HG03460 (cell line): ENCODE measurements around the gene PCBD1.

ENCODE experiments used
- ATAC-seq: cut with Tn5 transposase; IDR thresholded peaks from one replicate; pipeline ENCODE4 v1.9.1; 2021; ENCODE audit not compliant: unreplicated experiment

The PCBD1 gene

DNA sequence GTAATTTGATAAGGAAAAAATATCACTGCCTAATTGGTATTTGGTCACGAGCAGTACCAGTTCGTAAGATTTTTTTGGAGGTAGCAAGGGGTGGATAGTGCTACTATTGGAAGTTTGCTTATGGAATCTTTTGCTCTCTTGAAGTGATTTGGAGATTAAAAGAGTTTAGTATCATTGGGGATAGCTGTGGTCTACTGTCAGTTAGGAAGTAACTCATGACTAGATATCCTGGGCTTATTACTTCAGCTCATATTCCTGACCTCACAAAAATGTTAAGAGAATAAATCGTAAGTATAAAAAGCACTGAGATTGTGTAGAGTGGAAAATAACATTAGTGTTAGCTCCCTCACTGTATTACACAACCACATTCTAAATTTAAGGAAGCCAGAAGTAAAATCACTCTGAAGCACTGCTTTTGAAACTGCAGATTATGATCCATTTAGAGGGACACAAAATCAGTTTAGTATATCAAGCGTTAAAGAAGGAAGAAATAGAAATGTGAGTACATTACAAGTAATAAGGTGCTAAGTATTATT lies 50.0 kb downstream of the PCBD1 start:
- ATAC-seq = no peak

DNA sequence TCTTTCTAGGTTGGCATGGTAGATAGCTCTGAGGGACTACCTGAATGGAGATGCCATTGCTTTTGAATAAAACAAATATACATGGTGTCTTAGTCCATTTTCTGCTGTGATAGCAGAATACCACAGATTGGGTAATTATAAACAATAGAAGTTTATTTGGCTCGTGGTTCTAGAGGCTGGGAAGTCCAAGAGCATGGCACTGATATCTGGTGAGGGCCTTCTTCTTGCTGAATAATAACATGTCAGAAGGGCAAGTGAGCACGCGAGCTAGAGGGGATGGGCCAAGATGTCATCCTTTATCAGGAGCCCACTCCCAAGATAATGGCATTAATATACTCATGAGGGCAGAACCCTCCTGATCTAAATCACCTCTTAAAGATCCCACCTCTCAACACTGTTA lies 50.7 kb downstream of the PCBD1 start:
- no peak for ATAC-seq

DNA sequence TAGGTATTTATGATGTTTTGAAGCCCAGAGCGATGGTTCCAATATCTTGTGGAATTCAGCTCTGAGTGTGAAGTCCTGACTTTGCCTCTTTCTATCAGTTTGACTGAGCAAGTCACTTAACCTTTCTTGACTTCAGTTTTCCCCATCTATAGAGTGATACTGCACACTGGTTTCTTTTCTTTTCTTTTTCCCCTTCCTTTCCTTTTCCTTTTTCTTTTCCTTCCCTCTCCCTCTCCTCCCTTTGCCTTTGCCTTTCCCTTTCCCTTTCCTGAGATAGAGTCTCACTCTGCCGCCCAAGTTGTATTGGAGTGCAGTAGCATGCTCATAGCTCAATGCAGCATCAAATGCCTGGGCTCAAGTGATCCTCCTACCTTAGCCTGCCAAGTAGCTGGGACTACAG lies 52.0 kb downstream of the PCBD1 start:
- no peak for ATAC-seq

DNA sequence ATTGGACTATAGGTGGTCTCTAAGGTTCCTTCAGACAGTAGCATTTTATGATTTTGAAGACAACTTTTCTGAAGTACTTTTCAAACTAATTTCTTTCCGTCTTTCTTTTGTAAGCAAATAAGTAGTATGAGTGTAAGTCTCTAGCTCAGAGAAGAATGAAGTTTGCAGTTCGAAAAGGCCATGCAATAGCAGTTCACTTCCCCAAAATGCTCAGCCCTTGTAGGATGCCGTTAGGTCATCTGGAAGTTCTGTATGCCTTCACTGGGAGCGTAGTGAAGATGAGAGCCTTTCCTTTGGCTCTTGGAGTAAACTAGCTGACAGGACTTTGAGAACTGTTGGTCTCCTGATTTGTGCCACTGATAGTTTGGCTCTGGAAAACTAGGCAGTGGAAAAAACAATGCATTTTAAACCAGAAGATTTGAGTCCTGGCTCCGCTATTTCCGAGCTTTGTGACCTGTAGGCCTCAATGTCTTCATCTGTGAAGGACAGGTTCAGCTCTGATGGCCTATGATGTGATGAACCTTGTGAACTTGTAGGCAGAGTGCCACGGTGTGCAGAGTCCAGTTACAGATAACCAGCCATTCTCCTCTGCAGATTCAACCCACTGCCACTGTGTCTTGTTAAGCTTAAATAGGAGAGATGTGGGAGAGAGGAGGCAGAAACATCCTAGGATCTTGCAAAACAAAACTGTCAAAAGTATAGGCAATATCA lies 53.8 kb downstream of the PCBD1 start:
- ATAC-seq = no peak

DNA sequence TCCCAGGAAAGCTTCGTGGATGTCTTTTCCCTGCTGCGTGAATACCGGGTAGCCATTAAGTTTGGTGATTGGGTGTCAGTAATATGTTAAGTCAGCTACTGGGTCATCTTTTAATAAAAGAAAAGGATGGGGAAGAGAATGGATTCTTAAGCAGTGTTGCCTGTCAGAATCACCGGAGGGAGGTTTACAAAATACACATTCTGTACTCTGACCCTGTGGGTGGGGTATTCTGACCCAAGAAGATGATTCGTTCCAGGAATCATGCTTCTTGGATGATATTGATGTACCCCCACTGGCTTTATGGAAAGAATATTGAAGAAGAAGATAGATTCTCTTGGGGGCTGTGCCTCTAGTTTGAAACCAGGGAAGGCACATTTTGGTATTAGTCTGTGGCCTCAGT lies 54.3 kb downstream of the PCBD1 start:
- no peak for ATAC-seq

DNA sequence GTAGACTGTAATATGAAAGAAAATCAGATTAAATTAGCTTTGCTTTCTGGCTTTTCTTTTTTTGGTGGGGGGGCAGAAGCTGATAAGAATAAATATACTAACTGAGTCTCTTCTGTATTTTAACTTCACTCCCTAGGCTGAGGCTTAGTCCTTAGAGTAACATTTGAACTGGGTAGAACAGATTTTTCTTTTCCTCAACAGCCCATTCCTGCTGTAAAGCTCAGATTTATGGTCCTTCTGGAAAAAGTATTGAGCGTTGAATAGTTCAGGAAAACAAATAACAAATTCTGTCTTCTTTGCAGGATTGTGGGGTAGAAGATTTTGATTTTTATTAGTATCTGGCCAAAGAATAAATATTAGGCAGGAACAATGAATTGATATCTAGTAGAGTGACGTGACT lies 54.8 kb downstream of the PCBD1 start:
- no peak for ATAC-seq
